ENCODE measurements around the gene INSIG1. TPM values are rescaled to one million over a fixed set of nuclear protein-coding genes. Genes with fewer than 3 reads are reported as not detected.

INSIG1 gene
- total RNA-seq, 1 experiment from 2014 or later, result 32.3 TPM

GRCh38 chr7:155297517-155298287 is at the start of gene INSIG1 (continued):
- TF ChIP-seq AR (CRISPR knock-in tag; IDR thresholded peaks at IDR 0.05) (no peak), SOX15 (CRISPR knock-in tag; IDR thresholded peaks at IDR 0.05) (no peak), CBFB (CRISPR knock-in tag; IDR thresholded peaks at IDR 0.05; ENCODE audit: low read depth) (no peak), FOXP1 (CRISPR knock-in tag; IDR thresholded peaks at IDR 0.05; ENCODE audit: borderline replicate concordance) (peak; percentile 87), NFYB (CRISPR knock-in tag; conservative IDR thresholded peaks at IDR 0.05; ENCODE audit: low read depth) (peak; percentile 94), ZNF232 (CRISPR knock-in tag; IDR thresholded peaks at IDR 0.05) (peak; percentile 65; the same call in 1 of the 2 replicates), HMGA2 (CRISPR knock-in tag; IDR thresholded peaks at IDR 0.05) (no peak), ZNF532 (CRISPR knock-in tag; IDR thresholded peaks at IDR 0.05; ENCODE audit: borderline replicate concordance) (no peak), NFE2L1 (CRISPR knock-in tag; IDR thresholded peaks at IDR 0.05) (peak; percentile 67; the same call in 1 of the 2 replicates), FOXJ3 (CRISPR knock-in tag; IDR thresholded peaks at IDR 0.05; ENCODE audit: borderline replicate concordance) (no peak), EMX1 (CRISPR knock-in tag; IDR thresholded peaks at IDR 0.05) (0 out of 2 replicates have a peak, but pooled peaks have one; percentile 60), KAT7 (CRISPR knock-in tag; IDR thresholded peaks at IDR 0.05; ENCODE audit: borderline replicate concordance) (no peak), JAZF1 (CRISPR knock-in tag; IDR thresholded peaks at IDR 0.05) (no peak), ELF4 (CRISPR knock-in tag; IDR thresholded peaks at IDR 0.05; ENCODE audit: low read depth) (no peak), ZNF671 (CRISPR knock-in tag; IDR thresholded peaks at IDR 0.05) (no peak), ERG (CRISPR knock-in tag; IDR thresholded peaks at IDR 0.05) (no peak), GABPB1 (CRISPR knock-in tag; IDR thresholded peaks at IDR 0.05) (no peak), NR2C2 (CRISPR knock-in tag; IDR thresholded peaks at IDR 0.05) (no peak), PRRX2 (CRISPR knock-in tag; IDR thresholded peaks at IDR 0.05) (no peak), TEAD1 (CRISPR knock-in tag; IDR thresholded peaks at IDR 0.05) (no peak), MXD4 (CRISPR knock-in tag; IDR thresholded peaks at IDR 0.05; ENCODE audit: borderline replicate concordance) (no peak), SP1 (CRISPR knock-in tag; conservative IDR thresholded peaks at IDR 0.05) (peak; percentile 97)
- TF ChIP-seq, protein P1, sequence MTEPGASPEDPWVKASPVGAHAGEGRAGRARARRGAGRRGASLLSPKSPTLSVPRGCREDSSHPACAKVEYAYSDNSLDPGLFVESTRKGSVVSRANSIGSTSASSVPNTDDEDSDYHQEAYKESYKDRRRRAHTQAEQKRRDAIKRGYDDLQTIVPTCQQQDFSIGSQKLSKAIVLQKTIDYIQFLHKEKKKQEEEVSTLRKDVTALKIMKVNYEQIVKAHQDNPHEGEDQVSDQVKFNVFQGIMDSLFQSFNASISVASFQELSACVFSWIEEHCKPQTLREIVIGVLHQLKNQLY (CRISPR knock-in tag; IDR thresholded peaks at IDR 0.05), result no peak
- TF ChIP-seq, protein P2, sequence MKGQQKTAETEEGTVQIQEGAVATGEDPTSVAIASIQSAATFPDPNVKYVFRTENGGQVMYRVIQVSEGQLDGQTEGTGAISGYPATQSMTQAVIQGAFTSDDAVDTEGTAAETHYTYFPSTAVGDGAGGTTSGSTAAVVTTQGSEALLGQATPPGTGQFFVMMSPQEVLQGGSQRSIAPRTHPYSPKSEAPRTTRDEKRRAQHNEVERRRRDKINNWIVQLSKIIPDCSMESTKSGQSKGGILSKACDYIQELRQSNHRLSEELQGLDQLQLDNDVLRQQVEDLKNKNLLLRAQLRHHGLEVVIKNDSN (CRISPR knock-in tag; IDR thresholded peaks at IDR 0.05), result peak; percentile 82
- TF ChIP-seq, protein P3, sequence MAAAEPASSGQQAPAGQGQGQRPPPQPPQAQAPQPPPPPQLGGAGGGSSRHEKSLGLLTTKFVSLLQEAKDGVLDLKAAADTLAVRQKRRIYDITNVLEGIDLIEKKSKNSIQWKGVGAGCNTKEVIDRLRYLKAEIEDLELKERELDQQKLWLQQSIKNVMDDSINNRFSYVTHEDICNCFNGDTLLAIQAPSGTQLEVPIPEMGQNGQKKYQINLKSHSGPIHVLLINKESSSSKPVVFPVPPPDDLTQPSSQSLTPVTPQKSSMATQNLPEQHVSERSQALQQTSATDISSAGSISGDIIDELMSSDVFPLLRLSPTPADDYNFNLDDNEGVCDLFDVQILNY (CRISPR knock-in tag; IDR thresholded peaks at IDR 0.05), result 0 out of 2 replicates have a peak, but pooled peaks have one; percentile 70
- TF ChIP-seq, protein P4, sequence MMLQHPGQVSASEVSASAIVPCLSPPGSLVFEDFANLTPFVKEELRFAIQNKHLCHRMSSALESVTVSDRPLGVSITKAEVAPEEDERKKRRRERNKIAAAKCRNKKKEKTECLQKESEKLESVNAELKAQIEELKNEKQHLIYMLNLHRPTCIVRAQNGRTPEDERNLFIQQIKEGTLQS (CRISPR knock-in tag; conservative IDR thresholded peaks at IDR 0.05), result no peak
- TF ChIP-seq, protein P5, sequence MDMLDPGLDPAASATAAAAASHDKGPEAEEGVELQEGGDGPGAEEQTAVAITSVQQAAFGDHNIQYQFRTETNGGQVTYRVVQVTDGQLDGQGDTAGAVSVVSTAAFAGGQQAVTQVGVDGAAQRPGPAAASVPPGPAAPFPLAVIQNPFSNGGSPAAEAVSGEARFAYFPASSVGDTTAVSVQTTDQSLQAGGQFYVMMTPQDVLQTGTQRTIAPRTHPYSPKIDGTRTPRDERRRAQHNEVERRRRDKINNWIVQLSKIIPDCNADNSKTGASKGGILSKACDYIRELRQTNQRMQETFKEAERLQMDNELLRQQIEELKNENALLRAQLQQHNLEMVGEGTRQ (CRISPR knock-in tag; IDR thresholded peaks at IDR 0.05), result peak; percentile 97

Measured in WTC11 (cell line).